ENCODE data around the gene HSPB2.

The HSPB2 gene

DNA sequence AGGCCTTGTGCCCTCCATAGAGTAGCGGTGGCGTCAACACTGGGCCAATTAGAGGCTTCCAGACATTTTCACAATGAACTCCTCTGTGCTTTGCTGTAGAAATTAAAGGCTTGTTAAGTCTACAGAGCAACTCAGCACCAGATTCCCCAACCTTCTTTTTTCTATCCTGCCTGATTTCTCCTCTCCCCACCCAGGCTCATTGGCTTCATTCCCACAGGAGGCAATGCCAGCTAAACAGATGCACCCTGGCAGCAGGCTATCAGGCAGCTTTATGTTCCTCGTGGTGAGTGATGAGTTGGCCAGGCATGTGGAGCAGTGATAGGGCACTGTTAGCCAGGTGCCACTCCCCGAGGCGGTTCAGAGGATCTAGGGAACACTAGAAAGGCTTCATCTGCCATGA is 29.4 kb downstream of the HSPB2 start:
- DNase-seq = no peak

GRCh38 chr11:111942829-111943228 is 30.3 kb downstream of the HSPB2 start:
- no peak for DNase-seq

GRCh38 chr11:111944139-111944538 is 31.6 kb downstream of the HSPB2 start:
- no peak for DNase-seq

DNA sequence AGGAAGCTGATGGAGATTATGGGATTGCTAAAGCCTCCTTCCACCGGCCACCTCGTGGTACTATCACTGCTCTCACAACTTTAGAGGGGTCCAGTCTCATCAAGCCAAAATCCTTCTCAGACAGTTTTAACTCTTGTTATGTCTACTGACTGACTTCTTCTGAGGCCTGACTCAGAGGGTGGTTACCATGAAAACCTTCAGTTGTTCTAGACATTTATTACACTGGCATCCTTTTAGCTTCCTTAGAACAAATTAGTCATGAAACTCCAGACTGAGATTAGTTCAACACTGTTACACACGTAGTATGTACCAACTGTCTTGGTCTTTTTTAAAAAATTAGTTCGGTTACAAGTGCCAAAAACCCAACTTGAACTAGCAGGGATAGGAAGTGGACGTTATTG is 32.1 kb downstream of the HSPB2 start:
- no peak for DNase-seq

DNA sequence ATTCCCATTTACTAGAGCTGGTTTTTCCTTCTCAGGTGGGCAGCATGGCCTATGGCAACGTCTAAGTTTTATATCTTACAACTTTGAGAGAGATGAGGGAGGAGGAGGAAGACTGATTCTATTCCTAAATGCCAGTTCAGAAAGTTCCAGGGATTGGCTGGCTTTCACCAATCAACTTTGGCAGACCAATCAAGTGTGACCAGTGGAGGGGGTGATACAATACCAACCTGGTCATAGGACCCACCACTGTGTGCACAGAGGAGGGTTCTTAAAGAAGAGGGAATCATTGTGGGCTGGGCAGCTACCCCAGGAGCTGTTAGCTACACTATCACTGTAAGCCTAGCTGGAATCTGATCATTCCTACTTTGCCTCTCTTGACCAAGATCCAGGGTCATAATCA is 32.7 kb downstream of the HSPB2 start:
- DNase-seq = no peak

GRCh38 chr11:111946499-111946898 is 34.0 kb downstream of the HSPB2 start:
- DNase-seq = no peak

DNA sequence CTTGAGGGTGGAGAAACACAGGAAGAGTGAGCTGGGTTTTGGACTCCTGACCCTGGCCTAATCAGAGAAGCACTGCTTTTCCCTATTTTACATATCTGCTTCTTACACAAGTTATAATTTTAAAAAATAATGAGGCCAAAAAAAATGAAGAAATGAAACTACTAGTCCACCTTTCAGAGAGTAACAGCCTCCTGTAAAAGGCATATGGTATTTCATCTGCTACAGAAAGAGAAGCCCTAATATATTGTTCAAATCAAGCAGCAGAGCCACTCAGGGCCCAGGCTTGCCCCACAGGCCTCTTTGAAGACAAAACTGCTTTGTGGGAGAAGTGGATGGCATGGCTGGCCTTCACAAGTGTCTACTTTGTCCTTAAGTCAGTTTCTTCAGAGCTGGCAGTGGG is 34.6 kb downstream of the HSPB2 start:
- DNase-seq = no peak

DNA sequence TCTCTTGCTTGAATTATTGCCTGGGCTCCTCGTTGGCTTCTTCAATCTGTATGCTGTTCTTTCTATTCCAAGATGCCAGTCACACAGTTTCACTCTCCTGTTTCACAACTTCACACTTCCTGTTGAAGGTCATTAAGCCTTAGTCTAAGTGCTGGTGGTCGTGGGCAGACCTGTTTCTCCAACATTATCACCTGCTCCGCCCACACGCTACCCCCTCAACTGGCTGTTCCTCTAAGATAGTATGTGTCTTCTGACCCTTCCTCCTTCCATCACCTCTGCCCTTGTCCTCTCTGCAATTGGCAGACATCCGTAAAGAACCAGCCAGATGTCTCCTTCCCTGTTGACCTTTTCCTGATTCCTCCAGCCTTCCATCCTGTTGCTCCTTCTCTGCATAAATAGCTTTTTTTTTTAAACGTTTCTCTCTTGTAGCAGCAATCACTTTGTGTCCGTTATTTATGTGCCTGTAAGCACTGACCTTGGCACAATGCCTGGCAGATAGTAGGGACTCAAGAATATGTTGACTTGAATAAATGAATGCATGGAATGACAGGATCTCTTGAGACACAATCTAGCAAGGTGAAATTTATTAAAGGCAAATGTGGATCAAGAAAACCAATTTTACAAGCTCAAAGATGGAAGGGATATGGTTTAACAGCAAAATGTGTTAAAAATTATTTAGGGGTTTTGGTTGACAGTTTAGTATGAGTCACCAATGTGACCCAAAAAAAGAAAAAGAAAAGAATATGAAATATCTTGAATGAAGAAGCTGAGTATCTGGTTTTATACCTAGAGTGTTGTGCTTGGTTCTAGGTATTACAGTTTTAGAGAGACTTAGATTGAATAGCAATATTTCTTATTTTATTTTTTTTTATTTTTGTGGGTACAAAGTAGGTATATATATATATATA is 37.2 kb downstream of the HSPB2 start:
- DNase-seq = no peak

- DNase-seq = no peak
Measured at GRCh38 chr11:111951565-111951964, 39.0 kb downstream of the HSPB2 start.

DNA sequence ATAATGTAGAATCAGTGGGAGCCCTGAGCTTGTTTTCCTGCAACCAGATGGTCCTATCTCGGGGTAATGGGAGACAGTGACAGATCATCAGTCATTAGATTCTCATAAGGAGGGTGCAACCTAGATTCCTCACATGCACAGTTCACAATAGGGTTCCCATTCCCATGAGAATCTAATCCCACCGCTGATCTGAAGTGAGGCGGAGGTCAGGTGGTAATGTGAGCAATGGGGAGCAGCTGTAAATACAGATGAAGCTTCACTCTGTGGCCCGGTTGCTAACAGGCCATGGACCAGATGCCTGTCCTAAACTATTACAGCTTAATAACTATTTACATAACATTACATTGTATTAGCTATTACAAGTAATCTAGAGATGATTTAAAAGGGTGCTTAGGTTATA is 41.6 kb downstream of the HSPB2 start:
- DNase-seq = no peak

DNA sequence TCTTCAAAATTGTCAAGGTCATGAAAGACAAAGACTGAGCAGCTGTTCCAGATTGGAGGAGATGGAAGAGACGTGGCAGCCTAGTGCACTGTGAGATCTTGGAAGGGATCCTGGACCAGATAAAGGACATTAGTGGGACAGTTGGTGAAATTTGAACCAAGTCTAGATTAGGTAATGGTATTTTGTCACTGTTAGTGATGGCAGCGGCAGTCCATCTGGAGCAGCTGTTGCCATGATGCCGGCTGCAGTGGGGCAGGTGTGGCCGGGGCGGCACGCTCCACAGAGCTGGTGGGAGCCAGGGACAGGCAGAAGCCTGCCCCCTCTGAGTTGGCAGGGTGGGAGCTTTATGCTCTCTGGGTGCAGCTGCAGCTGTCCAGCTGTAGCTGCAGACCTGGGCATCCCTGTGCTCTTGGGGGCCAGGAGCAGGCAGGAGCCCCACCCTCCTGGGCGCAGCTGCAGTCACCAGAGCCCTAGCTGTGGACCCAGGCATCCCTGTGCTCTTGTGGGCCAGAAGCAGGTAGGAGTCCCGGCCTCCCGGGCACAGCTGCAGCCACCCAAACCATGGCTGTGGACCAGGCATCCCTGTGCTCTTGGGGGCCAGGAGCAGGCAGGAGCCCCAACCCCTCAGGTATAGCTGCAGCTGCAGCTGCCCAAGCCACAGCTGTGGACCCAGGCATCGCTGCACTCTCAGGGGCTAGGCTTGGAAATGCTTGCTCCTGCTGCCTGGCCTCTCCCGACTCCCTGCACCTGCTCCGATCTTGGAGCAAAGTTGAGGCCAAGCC is 45.3 kb downstream of the HSPB2 start:
- no peak for DNase-seq

- no peak for DNase-seq
Measured at GRCh38 chr11:111960916-111961315, 48.4 kb downstream of the HSPB2 start.

- no peak for DNase-seq
Measured at GRCh38 chr11:111961389-111962300, 49.1 kb downstream of the HSPB2 start.
